GM21619 (cell line): ENCODE results near the gene UBE4B.
A peak's percentile ranks its signal among the peaks of the same experiment; 100 is the strongest.
"Not testable (repeated sequence)": the region's sequence is repeated elsewhere in the genome, so short reads cannot be mapped to it uniquely, and the experiment has no call there.

ENCODE experiments used
- ATAC-seq: cut with Tn5 transposase; IDR thresholded peaks from one replicate; pipeline ENCODE4 v1.9.1; 2021; ENCODE audit not compliant: unreplicated experiment

The UBE4B gene

DNA sequence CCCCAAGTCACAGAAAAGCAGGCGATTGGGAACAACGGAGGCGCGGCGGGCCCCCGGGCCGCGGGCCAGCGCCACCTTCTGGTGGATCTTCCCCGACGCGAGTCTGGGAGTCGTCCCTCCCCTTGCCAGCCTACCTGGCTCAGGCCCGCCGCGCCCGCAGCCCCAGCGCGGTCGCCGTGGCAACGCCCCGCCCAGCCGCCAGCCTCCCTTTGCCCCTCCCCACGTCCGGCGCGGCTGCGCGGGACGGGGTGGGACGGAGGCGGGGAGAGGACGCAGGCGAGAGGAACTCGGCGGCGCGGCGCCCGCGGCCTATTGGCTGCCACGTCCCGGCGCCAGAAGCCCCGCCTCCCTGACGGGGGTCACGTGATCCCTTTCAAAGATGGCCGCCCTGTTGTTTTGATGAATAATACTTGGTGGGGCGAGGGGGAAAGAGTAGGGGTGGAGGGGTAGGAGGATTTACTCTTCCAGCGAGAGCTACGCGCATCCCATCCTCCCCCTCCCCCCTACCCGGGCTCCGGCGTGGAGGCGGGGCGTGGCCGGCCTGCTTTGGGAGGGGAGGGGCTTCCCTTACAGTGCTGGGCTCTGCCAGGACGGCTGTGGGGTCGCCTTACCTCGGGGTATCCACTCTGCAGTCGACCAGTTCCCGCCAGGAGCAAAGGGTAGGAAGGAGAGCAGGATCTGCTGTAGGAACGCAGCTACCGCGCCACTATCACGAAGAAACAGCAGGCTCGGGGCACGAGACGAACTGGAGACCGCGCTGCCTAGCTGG is at the start of gene UBE4B:
Gene UBE4B, plus strand, starts transcription at position 369 of the 769 bp plus-strand sequence. CDS start 713 bp downstream, outside the sequence.
- peak; percentile 94 for ATAC-seq

DNA sequence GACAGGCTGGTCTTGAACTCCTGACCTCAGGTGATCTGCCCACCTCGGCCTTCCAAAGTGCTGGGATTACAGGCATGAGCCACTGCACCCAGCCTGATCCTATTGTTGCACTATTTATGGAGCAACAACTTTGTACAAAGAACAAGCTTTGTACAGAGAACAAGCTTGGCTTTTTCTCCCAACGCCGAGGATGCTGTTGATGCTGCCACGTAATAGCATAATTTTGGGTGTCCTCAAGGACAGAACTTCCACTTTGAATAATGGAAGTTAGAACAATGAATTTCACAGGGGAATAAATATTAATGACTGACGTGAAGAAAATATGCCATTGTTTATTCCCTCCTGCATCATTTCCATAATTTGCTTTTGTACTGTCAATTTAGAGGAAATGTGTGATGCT is 48.5 kb upstream of the UBE4B start:
- ATAC-seq = no peak

DNA sequence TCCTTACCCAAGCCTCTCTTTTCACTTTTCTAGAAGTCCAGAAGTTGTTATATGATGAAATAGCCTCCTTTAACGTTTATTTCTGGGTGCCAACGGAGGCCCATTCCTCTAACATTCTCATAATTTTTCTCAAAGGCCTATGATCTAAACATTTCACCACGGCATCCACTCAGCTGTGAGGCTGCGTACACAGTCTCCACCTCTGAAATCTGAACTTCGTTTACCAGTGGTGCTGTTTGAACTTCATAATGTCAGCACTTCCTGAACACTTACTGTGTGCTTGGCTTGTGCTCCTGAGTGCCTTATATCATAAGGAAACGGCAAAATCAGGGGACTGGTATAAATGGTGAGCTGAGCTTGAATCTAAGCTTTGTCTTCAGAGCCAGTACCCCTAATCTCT is 47.8 kb upstream of the UBE4B start:
- no peak for ATAC-seq

DNA sequence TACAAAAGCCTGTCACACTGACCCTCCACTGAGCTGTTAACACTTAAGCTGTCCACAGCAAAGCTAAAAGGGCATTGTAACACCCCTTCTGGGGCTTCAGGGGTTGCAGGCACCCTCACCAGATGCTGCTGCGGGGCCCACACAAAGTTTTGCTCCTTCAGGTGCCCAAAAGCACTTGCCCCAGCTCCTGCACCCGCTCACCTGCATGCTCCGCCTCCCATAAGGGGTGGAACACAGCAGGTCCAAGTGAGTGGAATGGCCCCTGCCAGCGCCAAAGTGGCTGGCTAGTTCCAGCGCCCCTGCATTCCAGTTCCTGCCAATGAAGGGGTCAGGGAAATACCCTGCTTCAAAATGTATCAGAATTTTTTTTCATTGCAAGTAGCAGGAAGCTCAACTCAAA is 43.0 kb upstream of the UBE4B start:
- no peak for ATAC-seq

DNA sequence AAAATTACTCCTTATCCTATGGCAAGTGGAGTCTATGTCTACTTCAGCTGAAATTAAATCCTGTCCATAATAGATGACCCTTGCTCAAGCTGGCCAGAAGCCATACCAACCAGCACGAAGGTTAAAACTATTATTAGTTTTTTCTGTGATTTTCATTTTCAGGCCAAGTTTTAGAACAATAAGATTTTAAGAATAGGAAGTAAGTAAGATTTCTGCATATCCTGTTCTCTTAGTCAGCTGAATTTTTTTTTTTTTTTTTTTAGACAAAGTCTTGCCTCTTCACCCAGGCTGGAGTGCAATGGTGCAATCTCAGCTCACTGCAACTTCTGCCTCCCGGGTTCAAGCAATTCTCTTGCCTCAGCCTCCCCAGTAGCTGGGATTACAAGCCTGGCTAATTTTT is 41.8 kb upstream of the UBE4B start:
- no peak for ATAC-seq

DNA sequence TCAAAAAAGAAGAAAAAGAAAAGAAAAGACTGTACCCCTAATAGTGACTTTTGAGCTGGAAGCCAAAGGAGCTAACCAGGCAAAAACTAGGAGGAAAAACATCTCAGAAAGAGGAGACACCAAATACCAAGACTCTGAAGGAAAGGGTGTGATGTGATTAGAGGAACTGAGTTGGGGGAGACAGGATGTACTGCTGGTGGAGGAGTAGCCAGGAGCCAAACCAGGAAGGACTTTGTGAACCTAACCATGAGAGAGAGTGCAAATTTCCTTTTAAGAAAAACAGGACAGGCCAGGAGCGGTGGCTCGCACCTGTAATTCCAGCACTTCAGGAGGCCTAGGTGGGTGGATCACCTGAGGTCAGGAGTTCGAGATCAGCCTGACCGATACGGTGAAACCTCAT is 39.8 kb upstream of the UBE4B start:
- no peak for ATAC-seq

DNA sequence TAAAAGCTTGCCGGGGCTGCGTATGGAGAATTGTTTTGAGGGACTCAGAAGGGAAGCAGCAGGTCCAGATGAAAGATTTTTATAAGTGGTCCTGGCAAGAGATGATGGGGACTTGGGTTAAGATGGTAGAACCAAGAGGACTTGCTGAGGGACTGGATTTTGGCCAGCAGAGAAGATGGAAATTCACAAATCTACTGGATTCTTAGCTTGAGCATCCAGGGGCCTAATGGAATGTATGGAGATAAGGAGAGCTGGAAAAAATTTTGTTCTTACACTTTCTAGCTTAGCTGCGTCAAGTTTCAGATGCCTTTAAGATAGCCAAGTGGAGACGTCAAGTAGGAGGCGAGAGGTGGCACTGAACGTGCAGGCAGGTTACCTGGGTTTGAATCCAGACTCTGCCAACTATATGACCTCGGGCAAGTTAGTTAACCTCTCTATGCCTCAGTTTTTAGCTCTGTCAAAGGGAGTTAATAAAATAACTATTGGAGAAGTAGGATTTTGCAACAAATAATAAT is 39.1 kb upstream of the UBE4B start:
- ATAC-seq = no peak

DNA sequence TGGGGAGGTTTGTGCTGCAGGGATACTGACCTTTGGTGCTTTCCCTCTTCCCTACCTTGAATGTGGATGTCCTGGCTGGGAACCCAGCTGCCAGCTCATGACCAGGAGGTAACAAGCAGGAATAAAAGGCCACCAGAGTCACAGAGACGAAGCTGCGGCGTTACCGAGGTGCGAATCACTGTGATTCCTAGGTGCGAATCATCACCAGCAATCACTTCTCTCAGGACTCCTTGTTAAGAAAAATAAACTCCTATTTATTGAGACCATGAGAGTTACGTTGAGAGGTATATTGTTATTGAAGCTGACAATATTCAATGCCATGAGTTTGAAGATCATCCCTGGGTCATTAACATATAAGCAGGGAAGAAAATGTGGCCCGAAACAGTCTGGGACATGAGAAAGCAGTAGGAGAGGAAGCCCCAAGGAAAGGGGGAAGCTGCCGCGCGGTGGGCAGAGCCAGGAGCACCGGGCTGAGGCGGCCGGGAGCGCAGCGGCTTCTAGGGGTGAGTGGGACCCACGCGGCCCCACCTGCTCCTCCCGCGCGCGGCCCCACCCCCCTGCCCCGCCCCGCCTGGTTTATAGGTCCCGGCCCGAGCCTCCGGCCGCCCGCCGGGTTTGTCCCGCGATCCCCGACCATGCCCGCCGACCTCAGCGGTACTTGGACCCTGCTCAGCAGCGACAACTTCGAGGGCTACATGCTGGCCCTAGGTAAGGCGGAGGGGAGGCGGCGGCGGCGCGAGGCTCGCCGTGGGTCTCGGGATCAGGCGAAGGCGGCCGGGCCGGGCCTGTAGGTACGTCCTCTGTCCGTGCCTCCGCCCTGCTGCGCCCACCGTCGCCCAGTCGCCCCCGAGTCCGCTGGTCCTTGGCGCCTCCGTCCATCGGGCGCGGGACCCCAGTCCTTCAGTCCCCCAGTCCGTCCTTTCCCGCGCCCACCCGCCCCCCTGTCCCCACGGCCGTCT is 35.9 kb upstream of the UBE4B start, which contains the start of gene RBP7:
Gene RBP7, plus strand, starts transcription at position 605 of the 959 bp plus-strand sequence. Its CDS starts 31 bp downstream, at position 636.
- ATAC-seq = no peak

DNA sequence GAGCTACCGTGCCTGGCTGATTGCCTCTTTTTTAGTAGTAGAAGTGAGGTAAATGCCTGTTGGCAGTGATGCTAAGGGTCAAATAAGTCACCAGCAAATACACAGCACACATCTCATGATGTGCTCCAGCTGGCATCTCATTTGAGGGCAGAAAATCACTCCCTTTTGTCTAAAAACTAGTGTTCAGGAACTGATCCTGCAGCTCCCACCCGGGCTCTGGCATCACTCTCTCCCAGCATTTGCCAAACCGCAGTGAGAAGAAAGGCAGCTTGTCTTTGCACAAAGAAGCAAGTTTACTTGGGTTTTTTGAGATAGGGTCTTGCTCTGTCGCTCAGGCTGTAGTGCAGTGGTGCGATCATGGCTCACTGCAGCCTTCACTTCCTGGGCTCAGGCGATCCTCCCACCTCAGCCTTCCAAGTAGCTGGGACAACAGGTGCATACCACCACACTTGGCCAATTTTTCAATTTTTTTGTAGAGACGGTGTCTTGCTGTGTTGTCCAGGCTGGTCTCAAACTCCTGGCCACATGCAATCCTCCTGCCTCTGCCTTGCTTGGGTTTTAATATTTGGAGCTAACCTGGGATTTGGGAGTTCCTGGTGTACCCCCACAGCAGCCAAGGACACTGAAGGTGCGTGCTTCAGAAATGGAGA is 31.6 kb upstream of the UBE4B start:
- no peak for ATAC-seq

DNA sequence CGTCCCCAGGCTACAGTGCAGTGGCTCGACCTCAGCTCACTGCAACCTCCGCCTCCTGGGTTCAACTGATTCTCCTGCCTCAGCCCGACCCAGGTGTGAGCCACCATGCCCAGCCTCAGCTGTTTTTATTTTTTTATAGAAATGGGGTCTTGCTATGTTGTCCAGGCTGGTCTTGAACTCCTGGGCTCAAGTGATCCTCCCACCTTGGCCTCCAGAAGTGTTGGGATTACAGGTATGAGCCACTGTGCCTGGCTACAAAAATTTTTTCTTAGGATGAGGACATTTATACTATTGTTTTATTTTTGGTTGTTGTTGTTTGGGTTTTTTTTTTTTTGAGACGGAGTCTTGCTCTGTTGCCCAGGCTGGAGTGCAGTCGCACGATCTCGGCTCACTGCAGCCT is 27.5 kb upstream of the UBE4B start:
- ATAC-seq = not testable (repeated sequence)

DNA sequence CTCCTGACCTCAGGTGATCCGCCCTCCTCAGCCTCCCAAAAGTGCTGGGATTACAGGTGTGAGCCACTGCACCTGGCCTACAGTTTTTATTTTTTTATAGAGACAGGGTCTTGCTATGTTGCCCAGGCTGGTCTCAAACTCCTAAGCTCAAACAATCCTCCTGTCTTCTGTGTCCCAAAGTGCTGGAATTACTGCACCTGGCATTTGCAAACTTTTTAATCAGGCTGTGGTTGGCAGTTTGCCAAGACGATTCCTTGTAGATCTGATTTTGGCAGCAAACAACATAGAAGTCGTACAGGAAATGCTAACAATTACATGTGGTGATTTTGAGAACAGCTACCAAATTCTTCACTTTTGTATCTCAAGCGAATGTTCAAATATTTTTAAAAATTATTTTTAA is 25.6 kb upstream of the UBE4B start:
- no peak for ATAC-seq

DNA sequence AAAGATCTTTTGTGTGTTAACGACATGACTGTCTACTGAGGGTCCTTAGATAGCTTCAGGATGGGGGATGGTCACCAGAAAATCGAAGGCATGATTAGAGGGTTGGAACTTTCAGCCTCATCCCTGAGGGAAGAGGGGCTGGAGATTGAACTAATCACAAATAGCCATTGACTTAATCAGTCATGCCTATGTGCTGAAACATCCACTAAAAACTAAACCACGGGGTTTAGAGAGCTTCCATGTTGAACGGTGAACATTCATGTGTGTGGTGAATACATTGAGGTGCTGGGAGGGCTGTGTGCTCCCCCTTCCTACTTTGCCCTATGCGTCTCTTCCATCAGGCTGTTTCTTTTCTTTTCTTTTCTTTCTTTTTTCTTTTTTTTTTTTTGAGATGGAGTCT is 18.7 kb upstream of the UBE4B start:
- ATAC-seq = no peak

DNA sequence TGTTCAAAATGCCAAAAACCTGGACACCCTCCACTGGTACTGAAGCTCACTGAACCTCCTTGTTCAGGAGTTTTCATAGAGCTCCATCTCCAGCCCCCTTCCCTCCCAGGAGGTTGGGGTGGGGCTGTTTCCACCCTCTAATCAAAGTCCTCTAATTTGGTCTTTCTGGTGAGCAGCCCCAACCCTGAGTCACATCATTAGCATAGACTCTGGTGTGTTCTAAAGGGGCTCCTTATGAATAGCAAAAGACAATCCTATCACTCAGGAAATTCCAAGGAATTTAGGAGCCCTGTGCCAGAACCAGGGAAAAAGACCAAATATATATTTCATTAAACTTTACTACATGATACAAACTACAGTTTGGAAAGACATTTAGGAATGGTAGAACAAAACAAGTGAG is 13.2 kb upstream of the UBE4B start:
- no peak for ATAC-seq

DNA sequence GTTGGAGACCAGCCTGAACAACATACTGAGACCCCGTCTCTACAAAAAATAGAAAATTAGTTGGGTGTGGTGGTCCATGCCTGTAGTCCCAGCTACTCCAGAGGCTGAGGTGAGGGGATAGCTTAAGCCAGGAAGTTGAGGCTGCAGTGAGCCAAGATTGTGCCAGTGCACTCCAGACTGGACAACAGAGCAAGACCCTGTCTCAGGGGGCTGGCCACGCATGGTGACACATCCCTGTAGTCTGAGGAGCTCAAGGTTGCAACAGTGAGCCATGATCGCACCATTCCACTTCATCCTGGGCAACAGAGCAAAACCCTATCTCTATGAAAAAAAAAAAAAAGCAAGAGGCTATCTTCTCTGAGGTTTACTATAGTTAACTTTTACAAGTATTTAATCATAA is 12.7 kb upstream of the UBE4B start:
- ATAC-seq = no peak

DNA sequence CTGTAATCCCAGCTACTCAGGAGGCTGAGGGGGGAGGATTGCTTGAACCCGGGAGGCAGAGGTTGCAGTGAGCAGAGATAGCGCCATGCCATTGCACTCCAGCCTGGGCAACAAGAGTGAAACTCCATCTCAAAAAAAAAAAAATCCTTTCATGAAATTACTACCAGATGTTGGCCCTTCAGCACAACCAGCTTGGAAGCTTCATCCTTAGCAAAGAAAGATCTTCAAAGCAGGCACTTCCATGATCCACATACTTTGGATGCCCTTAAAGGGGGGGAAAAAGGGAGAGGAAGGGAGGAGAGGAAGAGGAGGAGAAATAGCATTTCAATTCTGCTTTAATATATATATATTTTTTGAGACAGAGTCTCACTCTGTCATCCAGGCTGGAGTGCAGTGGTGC is 12.1 kb upstream of the UBE4B start:
- ATAC-seq = not testable (repeated sequence)

DNA sequence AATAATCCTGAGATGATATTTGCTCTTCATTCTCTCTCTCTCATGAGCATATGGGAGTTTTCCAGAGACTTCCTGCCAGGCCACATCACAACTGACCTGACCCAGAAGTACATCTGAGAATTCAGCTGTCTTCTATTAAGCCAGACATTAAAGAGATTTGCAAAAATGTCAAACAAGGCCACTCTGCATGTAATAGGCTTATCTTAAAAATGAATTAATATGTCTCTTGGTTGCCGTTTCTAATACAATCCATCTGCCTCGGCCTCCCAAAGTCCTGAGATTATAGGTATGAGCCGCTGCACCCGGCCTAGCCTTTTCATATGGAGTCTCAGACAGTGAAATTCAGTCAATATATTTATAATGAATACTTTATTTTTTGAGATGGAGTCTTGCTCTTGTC is 10.8 kb upstream of the UBE4B start:
- ATAC-seq = not testable (repeated sequence)

DNA sequence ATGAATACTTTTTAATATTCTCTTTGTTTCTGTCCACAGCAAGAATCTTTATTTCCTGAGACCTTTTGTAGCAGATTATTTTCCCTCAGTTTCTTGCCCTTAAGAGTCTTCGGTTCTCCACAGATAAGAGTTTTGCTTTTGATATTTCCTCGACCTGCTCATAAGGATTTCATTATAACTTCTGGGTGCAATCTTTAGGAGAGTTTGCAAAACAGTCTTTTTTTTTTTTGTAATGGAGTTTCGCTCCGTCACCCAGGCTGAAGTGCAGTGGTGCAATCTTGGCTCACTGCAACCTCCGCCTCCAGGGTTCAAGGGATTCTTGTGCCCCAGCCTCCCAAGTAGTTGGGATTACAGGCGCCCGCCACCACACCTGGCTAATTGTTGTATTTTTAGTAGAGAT is 10.1 kb upstream of the UBE4B start:
- ATAC-seq = no peak

DNA sequence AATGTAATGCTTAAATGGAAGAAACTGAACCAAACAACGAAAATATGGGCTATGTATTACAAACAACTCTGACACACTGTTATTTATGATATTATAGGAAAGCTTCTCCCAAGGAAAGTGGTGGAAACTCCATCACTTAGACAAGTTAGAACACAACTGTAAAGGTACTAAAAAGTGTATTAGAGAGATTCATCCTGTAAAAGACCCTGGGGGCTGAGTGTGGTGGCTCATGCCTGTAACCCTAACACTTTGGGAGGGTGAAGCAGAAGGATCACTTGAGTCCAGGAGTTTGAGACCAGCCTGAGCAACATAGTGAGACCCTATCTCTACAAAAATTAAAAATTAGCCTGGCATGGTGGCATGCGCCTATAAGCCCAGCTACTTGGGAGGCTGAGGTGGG is 7.4 kb upstream of the UBE4B start:
- no peak for ATAC-seq

DNA sequence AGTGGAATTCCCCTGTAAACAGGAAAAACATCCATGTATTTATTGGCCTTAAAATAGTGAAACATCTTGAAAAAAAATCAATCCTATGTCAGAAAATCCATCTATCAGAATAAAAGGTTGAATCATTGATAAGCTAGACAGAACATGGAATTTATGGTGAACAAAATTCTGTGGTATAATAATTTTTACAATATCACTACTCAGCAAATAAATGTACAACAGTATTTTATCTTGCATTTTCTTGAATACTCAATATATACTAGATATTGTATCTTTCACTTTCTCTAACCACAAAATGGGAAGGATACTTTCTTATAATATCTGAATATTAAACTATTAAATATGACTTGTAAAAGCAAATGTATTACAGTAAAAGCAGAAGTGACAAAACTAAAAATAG is 5.7 kb upstream of the UBE4B start:
- no peak for ATAC-seq

DNA sequence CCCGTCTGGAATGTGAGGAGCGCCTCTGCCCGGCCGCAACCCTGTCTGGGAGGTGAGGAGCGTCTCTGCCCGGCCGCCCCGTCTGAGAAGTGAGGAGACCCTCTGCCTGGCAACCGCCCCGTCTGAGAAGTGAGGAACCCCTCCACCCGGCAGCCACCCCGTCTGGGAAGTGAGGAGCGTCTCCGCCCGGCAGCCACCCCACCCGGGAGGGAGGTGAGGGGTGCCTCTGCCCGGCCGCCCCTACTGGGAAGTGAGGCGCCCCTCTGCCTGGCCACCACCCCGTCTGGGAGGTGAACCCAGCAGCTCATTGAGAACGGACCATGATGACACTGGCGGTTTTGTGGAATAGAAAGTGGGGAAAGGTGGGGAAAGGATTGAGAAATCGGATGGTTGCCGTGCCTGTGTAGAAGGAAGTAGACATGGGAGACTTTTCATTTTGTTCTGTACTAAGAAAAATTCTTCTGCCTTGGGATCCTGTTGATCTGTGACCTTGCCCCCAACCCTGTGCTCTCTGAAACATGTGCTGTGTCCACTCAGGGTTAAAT is 3.7 kb upstream of the UBE4B start:
- not testable (repeated sequence) for ATAC-seq

DNA sequence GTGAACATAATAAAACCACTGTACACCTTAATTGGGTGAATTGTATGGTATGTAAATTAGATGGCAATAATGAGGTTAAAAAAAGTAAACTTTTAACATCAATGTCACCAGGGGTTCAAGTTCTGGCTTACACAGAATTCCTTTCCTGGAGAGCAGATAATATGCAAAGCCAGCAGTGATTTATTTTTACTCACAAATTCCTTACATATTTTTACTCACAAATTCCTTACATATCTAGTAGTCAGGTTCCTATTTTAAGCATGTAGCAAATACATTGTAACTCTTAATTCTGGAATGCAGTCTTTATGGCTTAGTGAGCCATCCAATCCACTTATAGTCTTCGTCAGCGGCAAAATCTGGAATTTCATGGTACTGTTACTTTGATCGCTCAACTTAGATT is 1.3 kb upstream of the UBE4B start:
- no peak for ATAC-seq
